HG03432 (cell line): Measurements from ENCODE around the gene KLRF2.

Experiments
- ATAC-seq: cut with Tn5 transposase; IDR thresholded peaks from one replicate; pipeline ENCODE4 v1.9.1; 2021; ENCODE audit warnings: mild to moderate bottlenecking, moderate library complexity; ENCODE audit not compliant: unreplicated experiment

The KLRF2 gene

DNA sequence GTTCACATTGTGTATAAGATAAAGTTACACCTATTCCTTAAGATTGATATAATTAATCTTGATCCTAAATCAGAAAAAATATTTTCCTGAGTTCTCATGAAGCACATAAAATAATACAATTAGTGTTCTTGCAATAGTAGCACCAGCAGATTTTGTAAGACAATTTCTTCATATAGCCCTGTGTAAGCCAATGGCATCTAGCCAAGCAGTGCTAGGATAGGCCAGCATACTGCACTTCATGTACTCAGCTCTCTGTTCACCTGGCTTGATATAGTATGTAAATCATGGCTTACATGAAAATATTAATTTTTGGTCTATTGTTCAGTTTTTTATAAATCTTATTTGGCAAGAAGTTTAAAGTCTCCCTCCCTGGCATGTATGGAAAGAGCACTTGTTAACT lies 1.9 kb downstream of the KLRF2 start:
- ATAC-seq, result no peak

DNA sequence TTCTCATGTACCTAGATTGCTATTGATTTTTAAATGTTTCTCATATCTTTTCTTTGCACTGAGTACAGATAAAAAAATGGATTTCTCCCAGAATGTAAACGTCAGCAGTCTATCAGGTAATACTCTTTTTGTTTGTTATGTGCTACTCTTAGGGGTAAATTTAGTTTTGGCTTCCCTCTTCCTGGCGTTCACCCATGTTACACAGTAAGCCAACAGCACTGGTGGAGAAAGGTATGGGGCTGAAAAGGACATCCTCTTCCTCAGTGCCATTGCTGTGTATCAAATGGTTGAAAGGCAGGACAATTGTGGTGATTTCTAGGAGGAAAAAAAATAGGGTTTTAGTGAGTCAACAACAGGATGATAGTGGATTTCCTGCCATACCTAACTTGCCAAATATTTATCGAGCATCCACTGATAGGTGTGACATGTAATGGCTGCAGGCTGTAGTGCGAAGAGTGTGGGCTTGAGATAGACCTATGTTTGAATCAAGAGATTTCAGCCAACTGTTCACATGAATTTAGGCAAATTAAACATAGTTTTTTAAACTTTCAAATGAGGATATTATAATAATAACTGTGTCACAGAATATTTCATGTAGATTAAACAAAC lies 7.5 kb downstream of the KLRF2 start:
- ATAC-seq, result no peak

DNA sequence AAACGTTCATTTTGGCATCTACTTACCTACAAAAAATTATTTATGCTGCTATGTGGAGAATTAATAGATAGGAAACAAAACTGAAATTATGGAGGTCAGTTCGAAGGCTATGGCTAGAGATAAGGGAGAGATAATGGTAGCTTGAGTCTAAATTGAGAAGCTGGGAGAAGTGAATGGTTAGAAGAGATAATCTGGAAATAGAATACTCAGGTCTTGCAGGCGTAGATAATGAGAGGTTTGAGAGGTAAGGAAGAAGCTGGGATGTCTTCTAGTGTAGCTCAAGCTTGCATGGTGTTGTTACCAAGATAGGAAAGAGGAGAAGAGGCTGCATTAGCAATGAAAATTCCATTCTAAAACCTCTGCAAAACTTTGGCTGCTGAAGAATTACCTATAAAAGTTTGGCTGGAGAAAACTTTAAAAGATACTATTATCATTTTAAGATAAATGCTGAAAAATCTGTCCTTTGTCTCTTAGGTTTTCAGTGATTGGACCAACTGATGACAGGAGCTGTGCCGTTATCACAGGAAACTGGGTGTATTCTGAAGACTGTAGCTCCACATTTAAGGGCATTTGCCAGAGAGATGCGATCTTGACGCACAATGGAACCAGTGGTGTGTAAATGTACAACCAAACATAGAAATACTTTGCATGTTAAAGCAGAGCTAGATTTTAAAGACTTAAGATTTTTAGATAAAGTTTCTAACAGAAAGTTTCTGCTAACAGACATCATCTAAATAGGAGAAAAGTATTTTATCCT lies 14.1 kb downstream of the KLRF2 start:
- ATAC-seq, result no peak

DNA sequence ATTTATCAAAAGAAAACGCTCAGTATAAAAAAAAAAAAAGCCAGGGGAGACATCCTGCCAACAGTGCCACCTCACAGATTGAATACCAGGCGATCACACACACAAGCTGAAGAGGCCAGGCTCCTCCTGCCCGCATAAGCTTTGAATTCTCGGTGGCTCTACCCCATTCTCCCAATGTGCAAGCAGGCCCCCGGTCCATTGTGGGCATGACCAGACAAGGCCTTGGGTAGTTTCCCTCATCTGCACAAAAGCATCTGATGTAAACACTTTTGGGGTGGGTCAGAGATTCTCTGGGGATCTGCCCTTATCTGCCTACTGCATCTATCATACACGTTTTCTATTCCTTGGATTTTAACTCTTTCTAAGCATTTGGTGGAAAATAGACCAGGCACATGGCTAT lies 16.2 kb downstream of the KLRF2 start:
- ATAC-seq, result no peak

DNA sequence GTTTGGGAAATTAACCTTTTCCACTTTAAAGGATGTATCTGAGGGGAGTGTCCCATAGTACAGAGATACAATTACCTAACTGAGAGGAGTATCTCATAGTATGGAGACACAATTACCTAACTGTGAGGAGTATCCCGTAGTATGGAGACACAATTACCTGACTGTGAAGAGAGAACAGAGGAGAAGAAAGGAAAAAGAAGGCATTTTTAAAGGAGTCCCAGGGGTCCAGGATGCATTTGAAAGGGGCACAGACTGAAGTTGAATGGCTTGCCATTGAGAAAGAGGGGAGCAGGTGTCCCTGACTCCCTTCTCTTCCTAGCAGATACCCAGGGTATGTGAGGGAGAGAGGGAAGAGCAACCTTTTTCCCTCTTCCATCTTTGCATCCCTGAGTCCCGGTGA lies 17.9 kb downstream of the KLRF2 start:
- no peak for ATAC-seq

DNA sequence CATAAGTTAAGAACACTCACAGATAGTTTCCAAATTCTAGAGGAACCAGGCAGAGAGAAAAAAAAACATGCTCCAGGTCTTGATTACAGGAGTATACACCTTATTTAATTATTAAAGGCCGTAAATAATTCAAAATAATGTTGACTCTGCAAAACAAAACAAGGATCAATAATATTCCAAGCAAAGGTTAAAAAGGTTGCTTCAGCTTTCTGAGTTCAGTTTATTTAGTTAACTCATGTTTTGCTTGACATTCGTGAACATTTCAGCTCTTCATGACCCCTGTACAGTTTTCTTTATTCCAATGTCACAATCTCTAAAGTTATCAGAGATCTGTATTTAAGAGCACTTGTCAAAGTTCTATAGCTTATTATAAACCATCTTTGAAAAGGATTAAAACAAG lies 19.6 kb downstream of the KLRF2 start:
- ATAC-seq, result no peak

DNA sequence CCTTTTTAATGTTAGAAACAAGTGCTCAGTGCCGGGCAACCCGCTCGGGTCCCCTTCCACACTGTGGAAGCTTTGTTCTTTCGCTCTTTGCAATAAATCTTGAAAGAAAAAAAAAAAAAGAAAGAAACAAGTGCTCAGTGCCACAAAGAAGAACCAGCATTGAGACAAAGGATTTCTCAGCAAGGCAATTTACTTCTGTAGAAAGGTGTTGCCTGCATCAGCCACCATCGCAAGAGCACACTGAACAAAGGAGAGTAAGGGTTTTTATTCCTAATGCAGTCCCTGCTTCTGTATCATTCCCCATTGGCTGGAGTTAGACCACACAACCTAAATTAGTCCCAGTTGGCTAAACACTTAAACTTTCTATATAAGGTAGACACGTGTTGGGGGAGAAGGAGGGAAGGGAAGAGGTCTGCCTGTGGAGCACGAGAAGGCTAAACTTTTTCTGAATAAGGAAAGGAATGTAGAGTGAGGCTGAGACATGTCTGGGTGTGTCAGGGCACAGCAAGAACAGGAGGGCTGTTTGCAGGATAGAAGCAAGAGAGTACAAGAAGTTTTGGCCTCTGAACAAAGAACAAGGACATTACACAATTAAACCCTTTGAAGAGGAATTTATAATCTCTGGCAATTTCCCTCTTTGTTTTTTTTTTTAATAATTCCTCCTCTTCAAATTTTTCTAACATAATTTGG lies 21.4 kb downstream of the KLRF2 start:
- no peak for ATAC-seq

DNA sequence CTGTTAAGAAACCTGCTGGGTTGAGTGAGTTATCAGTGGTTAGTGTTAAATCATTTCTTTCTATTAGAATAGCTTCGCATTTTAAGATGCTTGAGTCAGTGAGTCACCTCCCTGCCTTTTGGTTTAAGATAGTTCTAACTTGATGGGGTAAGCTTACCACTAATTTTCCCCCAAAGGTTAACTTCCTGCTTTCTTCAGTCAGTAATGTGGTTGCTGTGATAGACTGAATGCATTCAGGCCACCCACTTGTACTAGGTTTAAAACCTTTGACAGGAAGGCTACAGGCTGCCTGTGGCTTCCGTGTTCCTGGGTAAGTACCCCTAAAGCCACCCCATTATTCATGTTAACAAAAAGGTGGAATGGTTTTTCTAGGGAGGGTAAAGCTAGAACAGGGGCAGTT lies 25.6 kb downstream of the KLRF2 start:
- ATAC-seq, result no peak

DNA sequence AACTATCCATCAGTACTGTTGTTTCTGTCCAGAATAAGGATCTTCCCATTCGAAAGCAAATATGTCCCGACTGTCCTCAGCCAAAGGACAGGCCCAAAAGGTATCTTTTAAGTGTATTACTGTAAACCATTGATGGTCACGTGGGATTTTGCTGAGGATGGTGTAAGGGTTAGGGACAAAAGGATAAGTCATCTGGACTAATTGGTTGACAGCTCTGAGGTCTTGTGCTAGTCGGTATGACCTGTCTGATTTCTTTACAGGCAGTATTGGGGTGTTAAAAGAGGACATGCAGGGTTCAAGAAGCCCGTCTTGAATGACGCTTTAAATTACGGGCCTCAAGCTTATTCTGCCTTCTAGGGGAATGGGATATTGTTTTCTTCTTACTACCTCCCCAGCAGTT lies 26.5 kb downstream of the KLRF2 start:
- no peak for ATAC-seq

DNA sequence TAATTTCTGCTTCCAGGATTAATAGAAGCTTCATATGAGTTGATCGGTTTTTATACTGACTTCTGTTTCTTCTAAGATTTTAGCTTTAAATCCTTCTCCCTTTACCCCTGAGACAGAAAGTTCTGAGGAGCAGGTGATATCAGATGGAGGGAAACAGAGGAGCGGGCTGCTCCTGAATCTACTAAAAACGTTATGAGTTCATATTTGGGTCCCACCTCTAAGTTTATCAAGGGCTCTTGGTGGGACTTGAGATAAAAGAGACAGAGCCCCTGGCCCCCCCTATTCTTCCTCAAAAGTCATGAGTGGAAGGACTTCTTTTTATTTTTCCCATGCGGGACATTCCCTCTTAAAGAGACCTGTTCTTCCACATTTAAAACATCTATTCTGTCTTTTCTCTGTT lies 27.1 kb downstream of the KLRF2 start:
- no peak for ATAC-seq

DNA sequence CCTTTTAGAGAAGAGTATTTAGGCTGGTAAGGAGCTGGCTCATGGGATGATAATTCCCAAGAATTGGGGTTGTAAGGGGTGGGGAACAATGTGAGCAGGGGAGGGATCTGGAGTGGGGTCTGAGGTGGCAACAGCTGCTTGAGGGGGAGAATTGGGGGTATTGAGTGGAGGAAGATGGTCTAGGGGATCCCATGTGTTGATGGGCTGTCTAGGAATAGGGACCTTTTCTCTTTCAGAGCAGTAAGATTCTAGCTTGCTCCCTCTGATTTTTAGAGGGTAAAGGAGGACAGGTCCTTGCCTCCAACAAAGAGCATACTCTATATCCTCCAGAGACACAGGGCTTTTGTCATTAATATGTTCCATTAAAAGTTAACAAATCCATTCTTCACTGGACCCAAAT lies 28.4 kb downstream of the KLRF2 start:
- ATAC-seq, result no peak

DNA sequence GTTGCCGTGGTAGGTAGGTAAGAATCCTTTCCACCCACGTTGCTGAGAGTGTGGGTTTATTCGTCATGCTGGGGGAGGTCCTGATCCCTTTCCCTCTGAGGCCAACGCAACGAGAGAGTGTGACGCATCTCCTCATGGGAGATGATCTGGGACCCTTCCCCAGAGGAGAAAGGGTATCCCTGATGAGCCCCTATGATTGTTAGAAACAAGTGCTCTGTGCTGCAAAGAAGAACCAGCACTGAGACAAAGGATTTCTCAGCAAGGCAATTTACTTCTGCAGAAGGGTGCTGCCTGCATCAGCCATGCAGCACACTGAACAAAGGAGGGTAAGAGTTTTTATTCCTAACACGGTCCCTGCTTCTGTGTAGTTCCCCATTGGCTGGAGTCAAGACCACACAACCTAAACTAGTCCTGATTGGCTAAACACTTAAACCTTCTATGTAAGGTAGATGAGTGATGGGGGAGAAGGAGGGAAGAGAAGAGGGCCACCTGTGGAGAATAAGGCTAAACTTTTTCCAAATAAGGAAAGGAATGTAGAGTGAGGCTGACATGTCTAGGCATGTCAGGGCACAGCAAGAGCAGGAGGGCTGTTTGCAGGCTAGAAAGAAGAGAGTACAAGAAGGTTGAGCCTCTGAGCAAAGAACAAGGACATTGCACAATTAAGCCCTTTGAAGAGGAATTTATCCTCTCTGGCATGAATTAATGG lies 29.6 kb downstream of the KLRF2 start:
- ATAC-seq, result no peak

DNA sequence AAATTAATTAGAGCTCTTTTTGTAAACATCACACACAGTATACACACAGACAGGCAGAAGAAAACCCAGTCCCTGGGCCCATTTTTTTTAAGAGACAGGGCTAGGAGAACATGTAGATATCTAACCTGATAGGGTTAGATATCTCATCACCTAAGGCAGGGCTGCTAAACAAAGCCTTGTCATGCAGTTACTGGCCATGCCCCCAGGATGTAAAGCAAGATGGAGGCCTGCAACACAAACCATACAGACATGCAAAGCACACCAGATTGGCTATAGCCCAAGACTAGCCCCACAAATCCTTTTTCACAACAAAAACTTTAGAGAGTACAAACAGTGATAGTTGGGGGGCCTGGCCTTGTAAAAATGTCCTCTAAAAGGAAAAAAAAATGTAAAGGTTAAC lies 30.4 kb downstream of the KLRF2 start:
- no peak for ATAC-seq

DNA sequence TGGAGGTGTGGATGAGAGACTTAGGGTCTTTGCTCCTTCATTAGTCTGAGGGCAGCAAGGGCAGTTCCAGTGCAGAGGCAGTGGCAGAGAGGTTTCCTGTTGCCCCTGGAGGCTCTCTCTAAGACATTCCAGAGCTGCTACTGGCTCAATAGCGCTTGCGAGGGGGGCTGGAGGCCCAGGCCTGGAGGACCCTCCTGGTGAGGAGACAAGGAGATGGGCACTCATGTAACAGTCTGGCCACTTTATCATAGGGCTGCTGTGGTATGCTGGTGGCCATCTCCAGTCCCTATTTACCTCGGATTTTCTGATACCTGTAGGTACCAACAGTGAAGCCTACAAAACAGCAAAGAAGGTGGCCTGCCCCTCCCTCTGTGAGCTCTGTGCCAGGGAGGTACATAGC lies 38.2 kb downstream of the KLRF2 start:
- ATAC-seq, result no peak

DNA sequence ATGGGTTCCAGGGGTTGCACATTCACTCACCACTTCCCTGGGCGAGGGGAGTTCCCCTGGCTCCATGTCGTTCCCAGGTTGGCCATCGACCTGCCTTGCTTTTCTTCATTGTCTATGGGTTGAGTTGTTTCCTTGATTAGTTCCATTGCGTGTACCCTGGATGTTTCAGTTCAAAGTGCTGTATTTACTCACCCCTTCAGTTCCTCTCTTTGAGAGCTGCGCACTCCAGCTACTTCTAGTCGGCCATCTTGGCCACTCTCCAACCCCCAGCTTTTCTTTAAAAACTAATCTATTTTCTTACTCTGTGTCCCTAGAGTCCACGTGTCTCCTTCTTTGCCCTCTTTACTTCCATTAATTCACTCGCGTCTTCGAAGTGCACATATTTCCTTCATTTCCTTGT lies 39.2 kb downstream of the KLRF2 start:
- ATAC-seq, result no peak

DNA sequence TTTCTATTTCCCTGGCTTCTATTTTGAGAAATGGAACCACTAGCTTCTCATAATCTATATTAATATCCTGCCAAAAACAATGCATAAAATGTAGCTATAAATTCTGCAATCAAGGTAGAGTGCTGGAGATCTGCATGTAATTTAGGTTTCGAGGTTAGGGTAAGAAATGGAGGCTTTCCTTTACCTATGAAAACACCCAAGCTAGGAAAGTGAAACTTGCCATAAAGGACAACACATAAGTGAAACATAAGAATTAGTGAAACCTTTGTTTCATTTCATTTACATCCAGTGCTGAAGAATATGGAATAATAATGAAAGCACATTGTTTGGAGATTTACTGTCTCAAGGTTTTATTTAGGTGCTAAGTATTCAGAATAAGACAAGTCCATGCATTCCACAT lies 41.1 kb downstream of the KLRF2 start:
- no peak for ATAC-seq

DNA sequence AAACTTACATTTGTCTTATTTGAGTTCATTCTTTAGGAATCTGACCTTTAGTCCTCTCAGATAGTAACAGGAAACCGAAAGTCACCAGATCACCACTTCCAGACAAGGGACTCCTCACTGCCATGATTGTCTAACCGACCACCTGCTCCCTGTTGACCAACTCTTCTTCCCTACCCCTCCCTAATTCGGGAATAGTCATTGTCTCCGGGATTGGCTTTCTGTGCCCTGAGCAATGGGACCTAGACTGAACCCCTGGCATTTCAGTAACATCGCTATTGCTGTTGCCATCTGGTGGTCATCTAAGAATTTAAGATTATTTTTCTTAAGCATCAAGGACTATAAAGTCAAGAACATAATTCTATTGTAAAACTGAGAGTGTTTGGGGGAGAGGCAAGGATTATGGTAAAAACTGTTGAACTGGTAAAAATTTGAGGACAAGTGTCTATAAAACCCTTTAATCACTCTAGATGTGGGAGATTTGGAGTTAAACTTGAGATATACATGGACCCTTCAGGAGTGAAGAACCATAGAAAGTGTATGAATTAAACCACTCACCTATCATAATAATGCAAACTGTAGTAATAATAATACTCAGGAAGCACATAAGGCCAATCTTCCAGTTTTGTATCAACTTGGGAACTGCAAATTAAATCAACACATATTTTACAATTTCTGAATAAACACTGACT lies 44.6 kb downstream of the KLRF2 start:
- no peak for ATAC-seq

DNA sequence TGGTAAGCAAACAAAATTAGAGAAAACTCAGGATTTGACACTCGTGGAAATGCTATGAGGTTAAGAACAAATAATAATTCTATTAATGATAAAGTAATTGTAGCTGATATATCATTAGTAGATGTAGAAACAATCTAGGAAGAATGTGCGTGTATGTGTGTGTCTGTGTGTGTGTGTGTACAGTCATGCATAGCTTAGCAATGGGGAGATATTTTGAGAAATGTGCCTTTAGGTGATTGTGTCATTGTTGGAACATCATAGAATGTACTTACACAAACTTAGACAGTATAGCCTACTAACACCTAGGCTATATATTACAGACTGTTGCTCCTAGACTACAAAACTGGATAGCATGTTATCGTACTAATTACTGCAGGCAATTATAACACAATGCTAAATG lies 45.6 kb downstream of the KLRF2 start:
- ATAC-seq, result no peak

DNA sequence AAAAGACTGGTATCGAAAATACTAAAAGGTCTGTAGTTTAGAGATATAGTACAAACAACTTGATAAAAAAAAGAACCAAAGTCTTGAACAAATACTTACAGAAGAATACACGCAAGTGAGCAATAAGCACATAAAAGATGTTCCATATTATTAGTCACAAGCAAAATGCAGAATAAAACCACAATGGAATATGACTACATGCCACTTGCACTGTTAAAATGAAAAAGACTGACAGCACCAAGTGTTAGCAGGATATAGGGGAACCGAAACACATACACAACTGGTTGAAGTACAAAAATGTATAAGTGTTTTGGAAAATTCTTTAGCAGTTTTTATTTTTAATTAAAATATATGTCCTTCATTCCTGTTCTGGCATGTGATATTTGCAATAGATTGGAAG lies 47.3 kb downstream of the KLRF2 start:
- ATAC-seq, result no peak

DNA sequence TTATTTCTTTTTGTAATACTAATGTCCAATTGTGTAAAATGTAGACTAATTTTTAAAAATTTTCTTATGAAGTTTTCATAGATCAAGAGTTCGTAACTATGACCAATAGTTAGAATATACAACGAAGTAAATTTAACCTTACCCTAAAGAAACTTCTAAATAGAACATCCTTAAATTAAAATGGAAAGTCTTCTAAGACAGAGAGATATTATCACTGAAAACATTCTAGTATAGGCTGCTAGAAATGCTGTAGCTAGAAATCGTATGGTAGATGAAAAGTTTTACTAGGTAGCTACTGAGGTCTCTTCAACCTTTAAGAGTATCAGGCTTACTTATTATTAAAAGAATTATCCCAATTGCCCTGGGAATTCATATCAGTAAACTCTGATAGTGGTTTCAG lies 50.0 kb downstream of the KLRF2 start:
- no peak for ATAC-seq

DNA sequence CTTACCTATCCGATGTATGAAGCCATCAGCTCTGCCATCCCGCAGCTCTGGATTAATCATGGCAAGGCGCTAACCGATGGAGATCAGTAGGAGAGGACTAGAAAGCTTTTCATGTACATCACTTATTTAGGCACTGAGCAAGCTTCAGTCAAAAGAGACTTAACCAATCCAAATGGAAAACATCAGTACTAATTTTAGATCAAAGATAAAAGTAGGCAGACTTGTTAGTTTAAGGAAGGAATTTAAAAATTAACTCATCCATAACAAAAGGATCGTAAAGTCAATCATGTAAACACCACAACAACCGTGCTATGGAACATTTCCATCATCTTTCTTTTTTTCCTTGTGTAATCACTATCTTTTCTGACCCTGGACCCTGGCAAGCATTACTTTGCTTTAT lies 51.0 kb downstream of the KLRF2 start, which contains the start of gene CLEC2A:
CLEC2A (minus strand) TSS at position 101 of the 400 bp plus-strand sequence; CDS start at position 60, 41 bp downstream.
- no peak for ATAC-seq
